ENCODE measurements around the gene THSD7A.

The THSD7A gene

GRCh38 chr7:11604505-11604904 is 227.5 kb downstream of the THSD7A start:
- no peaks in the 10 kb centered on the region for H3K9me3 ChIP-seq (ENCODE audit: insufficient read depth, low read depth, low read length)
- no peak overlapping the region for H3K4me3 ChIP-seq (ENCODE audit: low read depth, low read length)
- H3K23ac ChIP-seq (ENCODE audit: low read length) = no peak overlapping the region
- DNase-seq = peak in 1 of 2 donors; percentile 19
- no peak overlapping the region for H3K4me2 ChIP-seq (ENCODE audit: low read length)
- H2BK12ac ChIP-seq (ENCODE audit: low read length) = no peak overlapping the region
- no peaks in the 10 kb centered on the region for H3K27me3 ChIP-seq (ENCODE audit: insufficient read depth, low read length)
- WGBS (ENCODE audit: extremely low coverage, insufficient coverage, insufficient read length) = no CpG with 5 or more reads among the region's 1 CpG
- H2AFZ ChIP-seq (ENCODE audit: insufficient read depth, low read length, poor library complexity) = no peak overlapping the region
- no peaks in the 10 kb centered on the region for H3K4me1 ChIP-seq (ENCODE audit: control insufficient read depth in 1 of 2, insufficient read depth in 2 of 2, low read length in 2 of 2)
- H3K36me3 ChIP-seq (ENCODE audit: control insufficient read depth in 1 of 2, insufficient read depth in 2 of 2, low read length in 2 of 2) = no peaks in the 10 kb centered on the region
- no peaks in the 10 kb centered on the region for H3K79me1 ChIP-seq (ENCODE audit: low read length)
- no peak overlapping the region for H4K8ac ChIP-seq (ENCODE audit: low read depth, low read length)
- no peak overlapping the region for H3K9ac ChIP-seq (ENCODE audit: low read length)
- no peak overlapping the region for H3K4ac ChIP-seq (ENCODE audit: low read depth, low read length)
- H4K12ac ChIP-seq (ENCODE audit: low read depth, low read length) = no peak overlapping the region
- no peak overlapping the region for H3K27ac ChIP-seq (ENCODE audit: low read depth, low read length)
- no peak overlapping the region for H2BK5ac ChIP-seq (ENCODE audit: low read depth, low read length, poor library complexity)
- no peak overlapping the region for H3K18ac ChIP-seq (ENCODE audit: low read length)
- no peak overlapping the region for H2BK120ac ChIP-seq (ENCODE audit: insufficient read depth, low read length, poor library complexity)
- no peak overlapping the region for H2AK5ac ChIP-seq (ENCODE audit: low read length)
- no peaks in the 10 kb centered on the region for H3K79me2 ChIP-seq (ENCODE audit: control insufficient read depth, insufficient read depth, low read length, poor library complexity)
- H4K91ac ChIP-seq (ENCODE audit: low read depth, low read length) = no peak overlapping the region
- no peak overlapping the region for H3K14ac ChIP-seq (ENCODE audit: low read length)

GRCh38 chr7:11601761-11602160 is 230.2 kb downstream of the THSD7A start:
- Histone ChIP-seq H3K79me1 (ENCODE audit: low read length) (no peaks in the 10 kb centered on the region), H3K18ac (ENCODE audit: low read length) (no peak overlapping the region), H3K9ac (ENCODE audit: low read length) (no peak overlapping the region), H3K14ac (ENCODE audit: low read length) (no peak overlapping the region), H3K27me3 (ENCODE audit: insufficient read depth, low read length) (no peaks in the 10 kb centered on the region), H4K12ac (ENCODE audit: low read depth, low read length) (no peak overlapping the region), H2BK12ac (ENCODE audit: low read length) (no peak overlapping the region), H3K4ac (ENCODE audit: low read depth, low read length) (no peak overlapping the region), H3K4me3 (ENCODE audit: low read depth, low read length) (no peak overlapping the region), H3K4me2 (ENCODE audit: low read length) (no peak overlapping the region), H4K91ac (ENCODE audit: low read depth, low read length) (no peak overlapping the region), H3K4me1 (ENCODE audit: control insufficient read depth in 1 of 2, insufficient read depth in 2 of 2, low read length in 2 of 2) (no peaks in the 10 kb centered on the region), H2AK5ac (ENCODE audit: low read length) (no peak overlapping the region), H3K23ac (ENCODE audit: low read length) (no peak overlapping the region), H2AFZ (ENCODE audit: insufficient read depth, low read length, poor library complexity) (no peak overlapping the region), H3K9me3 (ENCODE audit: insufficient read depth, low read depth, low read length) (peaks cover 3% of the 10 kb centered on the region), H4K8ac (ENCODE audit: low read depth, low read length) (no peak overlapping the region), H2BK120ac (ENCODE audit: insufficient read depth, low read length, poor library complexity) (no peak overlapping the region), H3K79me2 (ENCODE audit: control insufficient read depth, insufficient read depth, low read length, poor library complexity) (no peaks in the 10 kb centered on the region), H3K36me3 (ENCODE audit: control insufficient read depth in 1 of 2, insufficient read depth in 2 of 2, low read length in 2 of 2) (no peaks in the 10 kb centered on the region), H2BK5ac (ENCODE audit: low read depth, low read length, poor library complexity) (no peak overlapping the region), H3K27ac (ENCODE audit: low read depth, low read length) (no peak overlapping the region)
- no peak for DNase-seq

GRCh38 chr7:11593322-11593721 is 238.7 kb downstream of the THSD7A start:
- no peak overlapping the region for H2BK5ac ChIP-seq (ENCODE audit: low read depth, low read length, poor library complexity)
- H2BK120ac ChIP-seq (ENCODE audit: insufficient read depth, low read length, poor library complexity) = no peak overlapping the region
- H3K23ac ChIP-seq (ENCODE audit: low read length) = no peak overlapping the region
- H3K4me1 ChIP-seq (ENCODE audit: control insufficient read depth in 1 of 2, insufficient read depth in 2 of 2, low read length in 2 of 2) = no peaks in the 10 kb centered on the region
- no peak overlapping the region for H3K27ac ChIP-seq (ENCODE audit: low read depth, low read length)
- no peak for DNase-seq
- WGBS (ENCODE audit: extremely low coverage, insufficient coverage, insufficient read length) = no CpG with 5 or more reads among the region's 5 CpGs
- no peak overlapping the region for H2AK5ac ChIP-seq (ENCODE audit: low read length)
- no peak overlapping the region for H3K4ac ChIP-seq (ENCODE audit: low read depth, low read length)
- H4K12ac ChIP-seq (ENCODE audit: low read depth, low read length) = no peak overlapping the region
- no peak overlapping the region for H3K18ac ChIP-seq (ENCODE audit: low read length)
- no peaks in the 10 kb centered on the region for H3K36me3 ChIP-seq (ENCODE audit: control insufficient read depth in 1 of 2, insufficient read depth in 2 of 2, low read length in 2 of 2)
- no peak overlapping the region for H4K91ac ChIP-seq (ENCODE audit: low read depth, low read length)
- H3K27me3 ChIP-seq (ENCODE audit: insufficient read depth, low read length) = no peaks in the 10 kb centered on the region
- H4K8ac ChIP-seq (ENCODE audit: low read depth, low read length) = no peak overlapping the region
- H3K4me2 ChIP-seq (ENCODE audit: low read length) = no peak overlapping the region
- H3K9me3 ChIP-seq (ENCODE audit: insufficient read depth, low read depth, low read length) = peaks cover under 1% of the 10 kb centered on the region
- H3K4me3 ChIP-seq (ENCODE audit: low read depth, low read length) = no peak overlapping the region
- no peak overlapping the region for H2BK12ac ChIP-seq (ENCODE audit: low read length)
- no peak overlapping the region for H3K14ac ChIP-seq (ENCODE audit: low read length)
- no peak overlapping the region for H2AFZ ChIP-seq (ENCODE audit: insufficient read depth, low read length, poor library complexity)
- no peaks in the 10 kb centered on the region for H3K79me1 ChIP-seq (ENCODE audit: low read length)
- no peak overlapping the region for H3K9ac ChIP-seq (ENCODE audit: low read length)
- H3K79me2 ChIP-seq (ENCODE audit: control insufficient read depth, insufficient read depth, low read length, poor library complexity) = no peaks in the 10 kb centered on the region

- H3K4me1 ChIP-seq (ENCODE audit: control insufficient read depth in 1 of 2, insufficient read depth in 2 of 2, low read length in 2 of 2) = no peaks in the 10 kb centered on the region
- H2AFZ ChIP-seq (ENCODE audit: insufficient read depth, low read length, poor library complexity) = no peak overlapping the region
- H3K36me3 ChIP-seq (ENCODE audit: control insufficient read depth in 1 of 2, insufficient read depth in 2 of 2, low read length in 2 of 2) = no peaks in the 10 kb centered on the region
- H2BK120ac ChIP-seq (ENCODE audit: insufficient read depth, low read length, poor library complexity) = no peak overlapping the region
- H4K8ac ChIP-seq (ENCODE audit: low read depth, low read length) = no peak overlapping the region
- WGBS (ENCODE audit: extremely low coverage, insufficient coverage, insufficient read length) = no CpG with 5 or more reads among the region's 3 CpGs
- H3K79me1 ChIP-seq (ENCODE audit: low read length) = no peaks in the 10 kb centered on the region
- H3K4me3 ChIP-seq (ENCODE audit: low read depth, low read length) = no peak overlapping the region
- no peak overlapping the region for H3K9ac ChIP-seq (ENCODE audit: low read length)
- H3K4me2 ChIP-seq (ENCODE audit: low read length) = no peak overlapping the region
- no peak overlapping the region for H4K12ac ChIP-seq (ENCODE audit: low read depth, low read length)
- no peak overlapping the region for H3K27ac ChIP-seq (ENCODE audit: low read depth, low read length)
- no peak overlapping the region for H3K23ac ChIP-seq (ENCODE audit: low read length)
- H4K91ac ChIP-seq (ENCODE audit: low read depth, low read length) = no peak overlapping the region
- no peak overlapping the region for H2BK12ac ChIP-seq (ENCODE audit: low read length)
- H3K4ac ChIP-seq (ENCODE audit: low read depth, low read length) = no peak overlapping the region
- no peak for DNase-seq
- no peak overlapping the region for H2AK5ac ChIP-seq (ENCODE audit: low read length)
- H3K14ac ChIP-seq (ENCODE audit: low read length) = no peak overlapping the region
- no peaks in the 10 kb centered on the region for H3K79me2 ChIP-seq (ENCODE audit: control insufficient read depth, insufficient read depth, low read length, poor library complexity)
- no peak overlapping the region for H3K18ac ChIP-seq (ENCODE audit: low read length)
- H3K9me3 ChIP-seq (ENCODE audit: insufficient read depth, low read depth, low read length) = no peaks in the 10 kb centered on the region
- H2BK5ac ChIP-seq (ENCODE audit: low read depth, low read length, poor library complexity) = no peak overlapping the region
- no peaks in the 10 kb centered on the region for H3K27me3 ChIP-seq (ENCODE audit: insufficient read depth, low read length)
Measured at GRCh38 chr7:11592699-11593098, 239.3 kb downstream of the THSD7A start.

GRCh38 chr7:11591943-11592342 is 240.1 kb downstream of the THSD7A start:
- no peaks in the 10 kb centered on the region for H3K36me3 ChIP-seq (ENCODE audit: control insufficient read depth in 1 of 2, insufficient read depth in 2 of 2, low read length in 2 of 2)
- H3K4me3 ChIP-seq (ENCODE audit: low read depth, low read length) = no peak overlapping the region
- H2BK5ac ChIP-seq (ENCODE audit: low read depth, low read length, poor library complexity) = no peak overlapping the region
- H3K79me1 ChIP-seq (ENCODE audit: low read length) = no peaks in the 10 kb centered on the region
- H4K91ac ChIP-seq (ENCODE audit: low read depth, low read length) = no peak overlapping the region
- H3K23ac ChIP-seq (ENCODE audit: low read length) = no peak overlapping the region
- no peak overlapping the region for H4K8ac ChIP-seq (ENCODE audit: low read depth, low read length)
- no peak overlapping the region for H2AFZ ChIP-seq (ENCODE audit: insufficient read depth, low read length, poor library complexity)
- H3K27ac ChIP-seq (ENCODE audit: low read depth, low read length) = no peak overlapping the region
- no peak overlapping the region for H2AK5ac ChIP-seq (ENCODE audit: low read length)
- H3K79me2 ChIP-seq (ENCODE audit: control insufficient read depth, insufficient read depth, low read length, poor library complexity) = no peaks in the 10 kb centered on the region
- H2BK12ac ChIP-seq (ENCODE audit: low read length) = no peak overlapping the region
- no peaks in the 10 kb centered on the region for H3K4me1 ChIP-seq (ENCODE audit: control insufficient read depth in 1 of 2, insufficient read depth in 2 of 2, low read length in 2 of 2)
- no peak overlapping the region for H4K12ac ChIP-seq (ENCODE audit: low read depth, low read length)
- no peaks in the 10 kb centered on the region for H3K9me3 ChIP-seq (ENCODE audit: insufficient read depth, low read depth, low read length)
- H3K9ac ChIP-seq (ENCODE audit: low read length) = no peak overlapping the region
- H3K27me3 ChIP-seq (ENCODE audit: insufficient read depth, low read length) = no peaks in the 10 kb centered on the region
- no peak overlapping the region for H3K4me2 ChIP-seq (ENCODE audit: low read length)
- DNase-seq = no peak
- no peak overlapping the region for H3K14ac ChIP-seq (ENCODE audit: low read length)
- no peak overlapping the region for H3K18ac ChIP-seq (ENCODE audit: low read length)
- H3K4ac ChIP-seq (ENCODE audit: low read depth, low read length) = no peak overlapping the region
- no peak overlapping the region for H2BK120ac ChIP-seq (ENCODE audit: insufficient read depth, low read length, poor library complexity)

Data from trophoblast cell (in vitro differentiated cells and primary cell).